Cardiac muscle cell (in vitro differentiated cells and primary cell): ENCODE results near the gene DDX60. TPM values are rescaled to one million over a fixed set of nuclear protein-coding genes. Genes with fewer than 3 reads are reported as not detected.
"Not testable (repeated sequence)": the region's sequence is repeated elsewhere in the genome, so short reads cannot be mapped to it uniquely, and the experiment has no call there.

ENCODE experiments used
- DNase-seq, 2 donors: peaks; one replicate each; pipeline versions ENCODE4 v3.0.0 to v3.0.0-alpha.2; 2010 to 2017; ENCODE audit warnings: low read depth in 1 of 2, low spot score in 1 of 2
- H3K27ac ChIP-seq: fragments of 200-600 bp; sonication (generic); 2 replicates; pipeline ENCODE4 v1.5.1; 2016
- H3K27me3 ChIP-seq: fragments of 200-600 bp; sonication (generic); 2 replicates; pipeline ENCODE4 v1.6.0; 2016; ENCODE audit warnings: control low read depth
- H3K36me3 ChIP-seq: fragments of 200-600 bp; sonication (generic); 2 replicates; pipeline ENCODE4 v1.5.1; 2016; ENCODE audit warnings: control low read depth
- H3K4me1 ChIP-seq: fragments of 200-600 bp; sonication (generic); 2 replicates; pipeline ENCODE4 v1.8.1; 2017; ENCODE audit warnings: low read depth, mild to moderate bottlenecking, mixed run types
- H3K4me3 ChIP-seq: fragments of 200-600 bp; sonication (generic); 2 replicates; pipeline ENCODE4 v1.5.1; 2016; ENCODE audit warnings: mild to moderate bottlenecking
- H3K9me3 ChIP-seq: fragments of 200-600 bp; sonication (generic); 2 replicates; pipeline ENCODE4 v1.5.1; 2017; ENCODE audit warnings: low read depth, mild to moderate bottlenecking, control low read depth
- polyA plus RNA-seq: library from polyadenylated mRNA; unstranded; fragments of >200 nt; fragmentation: Nextera tagmentation; extraction: Ambion mirVana; gene quantifications from 2 replicates; pipeline ENCODE4 v1.2.1, GENCODE V29; 2016
- total RNA-seq: library from RNA; depleted of rRNA; stranded (reverse); fragments of >200 nt; gene quantifications from 2 replicates; pipeline ENCODE4 v1.2.3, GENCODE V29; 2016
- TF ChIP-seq, protein P1 (sequence below): IDR thresholded peaks from 2 replicates; pipeline ENCODE4 v1.5.1; 2012; ENCODE audit warnings: low read depth, mild to moderate bottlenecking, low read length

The DDX60 gene
- total and polyA plus RNA-seq, 2 experiments from 2014 or later, result 1.8 to 4.8 TPM

DNA sequence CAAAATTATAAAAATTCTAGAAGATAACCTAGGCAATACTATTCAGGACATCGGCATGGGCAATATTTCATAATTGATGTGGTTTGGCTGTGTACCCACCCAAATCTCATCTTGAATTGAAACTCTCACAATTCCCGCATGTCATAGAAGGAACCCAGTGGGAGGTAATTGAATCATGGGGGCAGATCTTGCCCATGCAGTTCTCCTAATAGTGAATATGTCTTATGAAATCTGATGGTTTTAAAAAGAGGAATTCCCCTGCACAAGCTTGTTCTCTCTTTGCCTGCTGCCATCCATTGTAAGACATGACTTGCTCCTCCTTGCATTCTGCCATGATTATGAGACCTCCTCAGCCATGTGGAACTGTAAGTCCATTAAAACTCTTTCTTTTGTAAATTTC is 77.7 kb downstream of the DDX60 start:
- Histone ChIP-seq H3K27me3 (no peaks in the 10 kb centered on the region), H3K36me3 (no peaks in the 10 kb centered on the region), H3K4me1 (no peaks in the 10 kb centered on the region), H3K27ac (no peak overlapping the region), H3K9me3 (no peaks in the 10 kb centered on the region), H3K4me3 (no peak overlapping the region)
- no peak for DNase-seq
- TF ChIP-seq, protein P1, sequence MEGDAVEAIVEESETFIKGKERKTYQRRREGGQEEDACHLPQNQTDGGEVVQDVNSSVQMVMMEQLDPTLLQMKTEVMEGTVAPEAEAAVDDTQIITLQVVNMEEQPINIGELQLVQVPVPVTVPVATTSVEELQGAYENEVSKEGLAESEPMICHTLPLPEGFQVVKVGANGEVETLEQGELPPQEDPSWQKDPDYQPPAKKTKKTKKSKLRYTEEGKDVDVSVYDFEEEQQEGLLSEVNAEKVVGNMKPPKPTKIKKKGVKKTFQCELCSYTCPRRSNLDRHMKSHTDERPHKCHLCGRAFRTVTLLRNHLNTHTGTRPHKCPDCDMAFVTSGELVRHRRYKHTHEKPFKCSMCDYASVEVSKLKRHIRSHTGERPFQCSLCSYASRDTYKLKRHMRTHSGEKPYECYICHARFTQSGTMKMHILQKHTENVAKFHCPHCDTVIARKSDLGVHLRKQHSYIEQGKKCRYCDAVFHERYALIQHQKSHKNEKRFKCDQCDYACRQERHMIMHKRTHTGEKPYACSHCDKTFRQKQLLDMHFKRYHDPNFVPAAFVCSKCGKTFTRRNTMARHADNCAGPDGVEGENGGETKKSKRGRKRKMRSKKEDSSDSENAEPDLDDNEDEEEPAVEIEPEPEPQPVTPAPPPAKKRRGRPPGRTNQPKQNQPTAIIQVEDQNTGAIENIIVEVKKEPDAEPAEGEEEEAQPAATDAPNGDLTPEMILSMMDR, result no peak

DNA sequence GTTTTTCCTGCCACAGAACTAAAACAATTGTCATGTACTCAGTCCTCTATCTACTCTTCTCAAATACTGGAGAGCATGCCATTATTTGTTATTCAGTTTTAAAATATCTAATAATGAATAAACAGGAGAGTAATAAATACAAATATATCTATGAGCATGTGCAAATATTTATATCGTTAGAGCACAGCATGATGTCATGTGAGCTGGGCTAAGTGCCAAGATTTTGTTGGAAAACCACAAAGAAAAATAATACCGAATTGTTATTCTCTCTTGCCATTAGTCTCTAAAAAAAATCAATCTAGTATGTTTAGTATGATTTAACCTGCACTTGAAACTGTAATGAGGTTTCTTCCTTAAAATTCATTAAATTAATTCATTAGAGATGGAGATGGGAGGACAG is 97.3 kb downstream of the DDX60 start:
- no peaks in the 10 kb centered on the region for H3K36me3 ChIP-seq
- H3K27me3 ChIP-seq, result no peaks in the 10 kb centered on the region
- no peak overlapping the region for H3K27ac ChIP-seq
- no peaks in the 10 kb centered on the region for H3K4me1 ChIP-seq
- DNase-seq, result peak in 1 of 2 donors; percentile 80
- no peaks in the 10 kb centered on the region for H3K9me3 ChIP-seq
- TF ChIP-seq, protein P1, result no peak
- H3K4me3 ChIP-seq, result no peak overlapping the region

DNA sequence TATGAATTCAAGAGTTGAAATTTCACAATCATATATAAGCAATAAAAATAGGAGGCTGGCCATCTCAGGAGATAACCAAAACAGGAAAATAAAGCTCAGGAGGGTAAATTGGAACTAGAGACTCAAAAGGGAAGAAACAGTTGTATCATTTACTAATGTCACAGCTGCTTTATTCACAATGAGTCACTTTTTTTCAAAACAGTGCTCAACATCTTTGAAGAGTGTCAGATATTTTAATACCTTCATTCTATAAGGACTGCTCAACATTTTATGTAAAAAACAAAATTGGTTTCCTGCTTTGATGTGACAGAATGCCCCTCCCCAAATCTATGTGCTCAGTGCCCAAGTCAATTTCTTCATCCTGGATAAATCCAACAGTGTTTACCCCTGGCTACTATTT is 97.7 kb downstream of the DDX60 start:
- Histone ChIP-seq H3K4me1 (no peaks in the 10 kb centered on the region), H3K27ac (no peak overlapping the region), H3K9me3 (no peaks in the 10 kb centered on the region), H3K4me3 (no peak overlapping the region), H3K36me3 (no peaks in the 10 kb centered on the region), H3K27me3 (no peaks in the 10 kb centered on the region)
- TF ChIP-seq, protein P1, result no peak
- DNase-seq, result no peak

DNA sequence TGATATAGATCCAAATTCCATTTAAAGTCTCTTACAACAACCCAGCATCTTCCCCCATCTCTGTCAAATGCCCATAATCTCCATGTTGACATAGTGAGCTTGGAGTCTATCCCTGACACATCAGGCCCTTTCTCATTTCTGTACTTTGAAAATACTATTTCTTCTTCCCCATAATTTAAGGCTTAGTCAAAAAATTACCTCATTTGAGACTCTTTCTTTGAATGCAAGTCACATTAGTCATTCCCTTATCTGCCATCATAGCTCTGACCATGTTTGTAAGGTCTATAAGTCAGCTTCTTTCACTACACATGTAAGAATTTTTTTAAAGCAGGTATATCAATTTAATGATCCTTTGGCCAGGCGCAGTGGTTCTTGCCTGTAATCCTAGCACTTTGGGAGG is 99.9 kb downstream of the DDX60 start:
- Histone ChIP-seq H3K9me3 (no peaks in the 10 kb centered on the region), H3K36me3 (no peaks in the 10 kb centered on the region), H3K4me3 (no peak overlapping the region), H3K27ac (no peak overlapping the region), H3K4me1 (no peaks in the 10 kb centered on the region), H3K27me3 (no peaks in the 10 kb centered on the region)
- peak in 1 of 2 donors; percentile 59 for DNase-seq
- TF ChIP-seq, protein P1, result no peak

DNA sequence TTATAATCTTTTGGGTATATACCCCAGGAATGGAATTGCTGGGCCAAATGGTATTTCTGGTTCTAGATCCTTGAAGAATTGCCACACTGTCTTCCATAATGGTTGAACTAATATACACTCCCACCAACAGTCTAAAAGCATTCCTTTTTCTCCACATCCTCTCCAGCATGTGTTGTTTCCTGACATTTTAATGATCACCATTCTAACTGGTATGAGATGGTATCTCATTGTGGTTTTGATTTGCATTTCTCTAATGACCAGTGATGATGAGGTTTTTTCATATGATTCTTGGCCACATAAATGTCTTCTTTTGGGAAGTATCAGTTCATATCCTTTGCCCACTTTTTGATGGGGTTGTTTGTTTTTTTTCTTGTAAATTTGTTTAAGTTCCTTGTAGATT is 105.0 kb downstream of the DDX60 start:
- H3K4me1 ChIP-seq, H3K4me3 ChIP-seq, H3K27ac ChIP-seq, H3K27me3 ChIP-seq, H3K9me3 ChIP-seq, H3K36me3 ChIP-seq, DNase-seq: not testable (repeated sequence)

DNA sequence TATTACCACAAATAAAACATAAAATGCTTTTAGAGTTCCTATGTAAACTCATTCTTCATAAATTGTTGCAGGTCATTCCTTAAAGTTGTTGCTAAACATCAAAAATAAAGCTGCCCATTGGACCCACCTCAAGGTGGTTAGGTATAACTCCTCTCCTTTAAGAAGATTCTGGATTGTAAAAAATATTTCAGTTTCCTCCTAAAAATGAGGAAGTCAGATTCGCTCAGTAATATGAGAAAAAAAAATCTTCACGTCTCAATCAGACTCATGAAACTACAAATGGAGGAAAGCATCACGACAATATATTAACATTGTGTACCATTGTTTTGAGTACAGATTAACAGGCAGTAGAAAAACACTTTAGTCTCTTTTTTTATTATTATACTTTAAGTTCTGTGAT is 105.9 kb downstream of the DDX60 start:
- no peaks in the 10 kb centered on the region for H3K4me1 ChIP-seq
- H3K9me3 ChIP-seq, result no peaks in the 10 kb centered on the region

More for the DNA sequence above, 105.9 kb downstream of the DDX60 start:
- no peaks in the 10 kb centered on the region for H3K27me3 ChIP-seq
- TF ChIP-seq, protein P1, result no peak
- DNase-seq, result no peak
- no peak overlapping the region for H3K4me3 ChIP-seq
- H3K36me3 ChIP-seq, result no peaks in the 10 kb centered on the region
- H3K27ac ChIP-seq, result no peak overlapping the region
